Midbrain (tissue), 1 donor: Measurements from ENCODE around the gene HAO2.
"Not testable (repeated sequence)": the region's sequence is repeated elsewhere in the genome, so short reads cannot be mapped to it uniquely, and the experiment has no call there.

Experiments
- DNase-seq: peaks from one replicate; lab custom pipeline; 2025; lab: John Stamatoyannopoulos, UW

HAO2 gene

GRCh38 chr1:119347858-119348257, 20.7 kb upstream of the HAO2 start:
- no peak for DNase-seq

- no peak for DNase-seq
These were observed 19.6 kb upstream of the HAO2 start for GRCh38 chr1:119348941-119349340.

GRCh38 chr1:119350866-119351265, 17.7 kb upstream of the HAO2 start:
- DNase-seq, result not testable (repeated sequence)

DNA sequence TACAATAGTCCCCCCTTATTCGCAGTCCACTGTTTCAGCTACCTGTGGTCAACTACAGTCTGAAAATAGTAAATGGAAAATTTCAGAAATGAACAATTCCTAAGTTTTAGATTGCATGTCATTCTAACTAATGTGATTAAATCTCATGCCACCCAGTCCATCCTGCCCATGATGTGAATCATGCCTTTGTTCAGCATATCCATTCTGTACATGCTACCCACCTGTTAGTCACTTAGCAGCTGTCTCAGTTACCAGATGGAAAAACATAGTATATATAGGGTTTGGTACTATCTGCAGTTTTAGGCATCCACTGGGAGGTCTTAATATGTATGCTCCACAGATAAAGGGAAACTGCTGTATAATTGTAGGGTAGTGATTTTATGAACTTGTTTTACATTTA, 16.6 kb upstream of the HAO2 start:
- DNase-seq, result no peak

DNA sequence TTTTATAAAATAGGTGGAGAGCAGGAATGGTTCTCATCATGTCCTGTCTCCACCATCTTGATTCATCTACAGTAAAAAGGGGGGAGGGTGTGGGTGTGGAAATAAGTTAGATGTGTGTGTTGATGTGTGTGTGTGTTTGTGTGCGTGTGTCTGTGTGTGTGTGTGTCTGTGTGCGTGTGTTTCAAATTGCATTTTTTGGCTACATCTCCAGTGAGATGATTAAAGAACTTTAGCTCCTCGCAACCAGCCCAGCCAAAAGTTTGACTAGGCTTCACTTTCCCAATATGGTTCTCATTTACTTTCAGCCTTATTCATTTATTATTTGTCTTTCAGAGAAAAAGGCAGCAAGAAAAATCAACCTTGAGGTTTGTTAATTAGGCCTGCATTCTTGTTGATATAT, 14.7 kb upstream of the HAO2 start:
- no peak for DNase-seq

- DNase-seq, result no peak
These were observed 9.9 kb upstream of the HAO2 start for GRCh38 chr1:119358636-119359035.

- no peak for DNase-seq
These were observed 8.9 kb upstream of the HAO2 start for GRCh38 chr1:119359730-119360129.

DNA sequence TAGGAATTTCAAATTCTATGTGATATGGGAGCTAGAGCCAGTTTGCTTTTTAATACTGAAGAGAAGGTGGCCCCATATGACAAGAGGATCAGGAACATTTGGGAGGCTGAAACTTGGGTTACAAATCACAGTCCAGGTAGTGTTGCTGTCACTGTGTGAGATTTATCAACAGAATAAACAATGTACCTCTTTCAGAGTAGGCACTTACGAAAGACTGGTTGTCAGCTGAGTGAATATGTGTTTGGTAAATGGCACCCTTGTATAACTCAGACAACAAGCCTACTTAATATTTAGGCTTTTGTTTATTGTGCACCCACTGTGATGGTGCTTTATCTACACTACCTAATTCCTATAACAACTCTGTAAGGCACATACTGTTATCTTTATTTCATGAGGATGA, 7.4 kb upstream of the HAO2 start:
- DNase-seq, result no peak

- DNase-seq, result no peak
These were observed 6.8 kb upstream of the HAO2 start for GRCh38 chr1:119361620-119362344.

GRCh38 chr1:119363162-119363561, 5.4 kb upstream of the HAO2 start:
- DNase-seq, result no peak

DNA sequence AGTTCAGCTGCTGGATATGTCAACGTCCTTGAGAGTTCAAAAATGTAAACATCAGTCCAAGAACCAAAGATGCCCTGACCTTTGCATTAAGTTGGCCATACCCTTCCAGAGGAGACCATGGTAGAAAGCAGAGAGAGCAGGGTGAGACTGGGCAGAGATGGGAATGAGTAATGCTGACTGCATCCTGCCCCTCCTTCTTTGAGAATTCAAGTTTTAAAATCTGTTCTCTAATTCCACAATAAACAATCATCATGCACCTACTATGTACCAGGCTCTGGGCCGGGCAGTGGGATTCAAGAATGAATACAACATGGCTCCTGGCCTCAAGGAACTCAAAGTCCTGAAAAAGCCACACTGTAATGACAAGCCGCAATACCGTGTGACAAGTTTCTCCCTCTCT, 3.9 kb upstream of the HAO2 start:
- no peak for DNase-seq

DNA sequence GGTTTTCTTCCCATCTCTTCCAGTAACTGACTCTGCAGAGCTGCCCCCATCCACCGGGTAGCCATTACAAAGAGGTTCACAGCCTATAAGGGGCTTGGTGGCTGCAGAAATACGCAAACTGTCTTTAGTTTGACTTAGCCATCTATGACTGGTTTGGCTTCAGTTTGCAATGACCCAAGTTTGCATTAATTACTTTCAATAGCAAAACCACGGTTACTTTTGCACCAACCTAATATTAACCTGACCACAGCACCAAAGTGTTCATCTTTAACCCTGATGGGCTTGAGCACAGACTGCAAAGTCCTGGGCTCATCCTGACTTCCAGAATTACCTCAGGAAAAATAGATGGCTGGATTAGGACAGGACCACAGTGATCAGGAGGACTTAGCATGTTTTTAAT, 2.2 kb upstream of the HAO2 start:
- DNase-seq, result no peak

- peak; percentile 38 for DNase-seq
These were observed 1.0 kb upstream of the HAO2 start for GRCh38 chr1:119367432-119368124.

GRCh38 chr1:119370748-119371147, 2.2 kb downstream of the HAO2 start:
- DNase-seq, result no peak

- no peak for DNase-seq
These were observed 3.2 kb downstream of the HAO2 start for GRCh38 chr1:119371815-119372214.

DNA sequence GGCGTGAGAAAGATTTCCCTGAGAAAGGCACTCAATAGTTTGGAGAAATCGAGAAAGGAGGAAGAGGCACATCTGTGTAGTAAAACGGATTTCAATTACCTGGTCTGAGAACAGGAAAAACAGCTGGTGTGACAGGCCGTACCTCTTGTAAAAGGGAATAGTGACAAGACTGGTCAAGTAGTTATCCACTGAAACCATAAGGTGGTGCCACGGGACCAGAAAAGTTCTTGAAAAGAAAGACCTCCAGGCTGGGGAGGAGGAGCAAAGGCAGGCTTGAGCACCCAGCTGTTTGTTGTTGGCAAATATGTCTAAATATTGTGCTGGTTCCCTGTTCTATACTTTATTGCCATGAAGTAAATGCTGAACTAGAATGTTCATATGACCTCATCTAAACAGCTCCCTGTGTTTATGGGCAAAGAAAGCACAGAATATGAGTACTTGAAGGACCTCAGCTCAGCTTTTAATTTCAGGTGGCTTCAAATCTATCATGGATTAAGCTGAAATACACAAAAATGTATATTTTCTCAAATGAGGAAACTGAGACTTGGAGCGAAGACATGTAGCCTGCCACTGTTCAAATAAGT, 4.0 kb downstream of the HAO2 start:
- no peak for DNase-seq

- DNase-seq, result no peak
These were observed 4.9 kb downstream of the HAO2 start for GRCh38 chr1:119373465-119373864.

DNA sequence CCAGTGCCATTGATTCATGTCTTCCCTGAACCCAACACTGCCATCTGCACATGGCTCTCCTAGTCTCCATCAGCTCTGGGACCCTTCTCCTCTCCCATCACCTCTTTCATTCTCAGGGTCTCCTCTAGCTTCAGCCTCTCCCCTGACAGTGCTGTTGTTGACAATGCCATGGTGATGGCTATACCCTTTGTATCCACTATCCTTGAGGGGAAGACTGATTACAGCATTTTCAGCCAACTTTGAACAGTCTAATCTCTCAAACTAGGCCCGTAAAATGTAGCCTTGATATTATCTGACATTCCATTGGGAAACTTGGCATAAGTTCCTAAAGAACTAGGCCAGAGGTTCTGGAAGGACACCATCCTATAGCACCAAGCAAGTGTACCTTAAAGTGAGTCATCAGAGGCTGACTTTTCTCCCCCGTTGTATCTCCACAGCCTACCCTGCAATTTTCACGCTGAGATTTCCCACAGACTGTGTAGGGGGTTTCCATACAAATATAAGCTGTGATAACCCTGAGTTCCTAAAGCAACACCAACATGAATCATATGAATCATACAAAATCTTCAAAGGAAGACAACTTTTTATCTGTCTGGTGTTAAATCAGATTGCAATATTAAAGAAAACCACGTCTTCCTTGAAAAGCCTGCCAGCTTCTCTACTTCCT, 5.8 kb downstream of the HAO2 start:
- no peak for DNase-seq

GRCh38 chr1:119375366-119375765, 6.8 kb downstream of the HAO2 start:
- DNase-seq, result no peak

DNA sequence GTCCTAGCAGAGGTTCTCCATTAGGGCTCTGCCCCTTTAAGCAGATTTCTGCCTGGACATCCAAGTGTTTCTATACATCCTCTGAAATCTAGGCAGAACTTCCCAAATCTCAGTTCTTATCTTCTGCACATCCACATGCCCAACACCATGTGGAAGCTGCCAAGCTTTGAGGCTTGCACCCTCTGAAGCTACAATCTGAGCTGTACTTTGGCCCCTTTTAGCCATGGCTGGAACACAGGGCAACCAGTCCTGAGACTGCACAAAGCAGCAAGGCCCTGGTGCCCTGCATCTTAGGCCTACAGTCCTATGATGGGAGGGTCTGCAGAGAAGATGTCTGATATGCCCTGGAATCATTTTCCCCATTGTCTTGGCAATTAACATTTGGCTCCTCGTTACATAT, 8.0 kb downstream of the HAO2 start:
- DNase-seq, result no peak

DNA sequence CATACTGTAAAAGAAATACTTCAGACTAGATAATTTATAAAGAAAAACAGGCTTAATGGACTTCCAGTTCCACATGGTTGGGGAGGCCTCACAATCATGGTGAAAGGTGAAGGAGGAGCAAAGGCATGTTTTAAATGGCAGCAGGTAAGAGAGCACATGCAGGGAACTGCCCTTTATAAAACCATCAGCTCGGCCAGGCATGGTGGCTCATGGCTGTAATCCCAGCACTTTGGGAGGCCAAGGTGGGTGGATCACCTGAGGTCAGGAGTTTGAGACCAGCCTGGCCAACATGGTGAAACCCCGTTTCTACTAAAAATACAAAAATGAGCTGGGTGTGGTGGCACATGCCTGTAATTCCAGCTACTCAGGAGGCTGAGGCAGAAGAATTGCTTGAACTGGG, 9.0 kb downstream of the HAO2 start:
- not testable (repeated sequence) for DNase-seq

DNA sequence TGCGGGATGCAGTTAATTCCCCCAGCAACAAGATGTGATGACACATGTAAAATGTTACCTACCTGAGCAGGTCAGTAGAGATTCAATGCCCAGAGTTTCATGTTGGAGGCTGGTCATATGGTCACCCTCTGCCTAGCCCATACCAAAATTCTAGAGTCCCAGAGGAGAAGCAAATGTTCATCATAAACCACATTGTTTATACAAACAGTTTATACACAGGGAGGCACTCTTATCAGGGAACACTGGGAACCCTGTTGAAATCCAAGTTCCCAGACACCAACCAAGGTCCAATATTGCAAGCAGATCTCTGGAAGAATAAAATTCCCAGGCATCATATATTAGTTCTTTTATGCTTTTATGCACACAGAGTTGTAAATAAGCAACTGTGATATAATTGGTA, 10.5 kb downstream of the HAO2 start:
- no peak for DNase-seq

GRCh38 chr1:119380304-119380703, 11.7 kb downstream of the HAO2 start:
- DNase-seq, result no peak
